Measurements from ENCODE around the gene CEP20. TPM values are rescaled to one million over a fixed set of nuclear protein-coding genes. Genes with fewer than 3 reads are reported as not detected.

CEP20 gene
- total RNA-seq, 1 experiment from 2014 or later, result 36.9 TPM

DNA sequence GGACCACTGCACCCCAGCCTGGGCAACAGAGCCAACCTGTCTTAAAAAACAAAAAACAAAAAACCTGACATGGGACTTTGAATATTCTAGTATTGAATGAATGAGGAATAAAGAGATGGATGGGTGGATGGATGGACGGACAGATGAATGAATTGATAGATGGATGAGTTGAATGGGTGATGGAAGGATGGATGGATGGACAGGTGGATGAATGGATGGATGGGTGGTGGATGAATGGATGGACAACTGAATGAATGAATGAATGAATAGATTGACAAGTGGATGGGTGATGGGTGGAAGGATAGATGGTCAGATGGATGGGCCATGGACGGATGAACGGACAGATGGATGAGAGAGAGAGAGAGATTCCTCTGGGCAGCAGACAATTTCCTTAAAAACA is 22.8 kb upstream of the CEP20 start:
- Histone ChIP-seq H3K4ac (ENCODE audit: low read depth, low read length) (no peak overlapping the region), H3K23me2 (ENCODE audit: insufficient read length, low read depth, low read length, poor library complexity, severe bottlenecking) (no peaks in the 10 kb centered on the region), H3K14ac (ENCODE audit: insufficient read depth, low read length) (no peak overlapping the region), H3K56ac (ENCODE audit: insufficient read length, low read depth, low read length) (no peak overlapping the region), H4K8ac (replicated peaks; ENCODE audit: insufficient read length, low read depth, low read length) (no peak overlapping the region), H4K5ac (ENCODE audit: insufficient read length, low read depth, low read length) (no peak overlapping the region), H2BK12ac (ENCODE audit: insufficient read length, low read depth, low read length) (no peak overlapping the region), H3K27me3 (ENCODE audit: insufficient read depth, low read length) (no peaks in the 10 kb centered on the region), H3K79me2 (ENCODE audit: insufficient read depth, low read length) (no peaks in the 10 kb centered on the region), H4K91ac (ENCODE audit: insufficient read length, low read depth, low read length) (no peak overlapping the region), H3K79me1 (ENCODE audit: insufficient read depth, low read depth, low read length, poor library complexity, severe bottlenecking) (no peaks in the 10 kb centered on the region), H3K9ac (ENCODE audit: extremely low read depth, insufficient read length, low read length) (no peak overlapping the region), H3K4me2 (ENCODE audit: insufficient read depth, insufficient read length, low read length) (no peak overlapping the region), H3K27ac (ENCODE audit: insufficient read length, low read depth, low read length) (no peak overlapping the region), H2BK15ac (ENCODE audit: low read depth, low read length) (no peak overlapping the region), H3K4me1 (ENCODE audit: insufficient read depth, low read length) (no peaks in the 10 kb centered on the region), H2BK5ac (ENCODE audit: insufficient read length, low read length) (no peak overlapping the region), H2BK20ac (ENCODE audit: low read depth, low read length, poor library complexity, severe bottlenecking) (no peak overlapping the region), H2AFZ (ENCODE audit: low read length) (no peak overlapping the region), H2AK5ac (ENCODE audit: insufficient read length, low read length) (no peak overlapping the region), H4K20me1 (ENCODE audit: control insufficient read depth, insufficient read depth, insufficient read length) (no peaks in the 10 kb centered on the region), H3T11ph (ENCODE audit: low read length) (no peak overlapping the region), H3K23ac (ENCODE audit: insufficient read length, low read depth, low read length) (no peak overlapping the region), H2BK120ac (ENCODE audit: low read depth, low read length, poor library complexity, severe bottlenecking) (no peak overlapping the region), H3K18ac (ENCODE audit: insufficient read length, low read depth, low read length) (no peak overlapping the region), H3K9me3 (ENCODE audit: control insufficient read depth, low read depth, low read length) (no peaks in the 10 kb centered on the region)
- WGBS (ENCODE audit: extremely low coverage, insufficient read length, low lambda C conversion rate), result 100% methylated on average over 1 of the region's 3 CpGs
- no peak overlapping the region for H3K4me3 Mint-ChIP-seq
- peaks cover 4 to 9% of the 10 kb centered on the region in 2 experiments; a peak in 3 of 4 replicates for H3K4me1 Mint-ChIP-seq
- no peaks in the 10 kb centered on the region; the same call in 1 of the 2 replicates for H3K27me3 Mint-ChIP-seq (ENCODE audit: low read depth)
- TF ChIP-seq, protein P1, sequence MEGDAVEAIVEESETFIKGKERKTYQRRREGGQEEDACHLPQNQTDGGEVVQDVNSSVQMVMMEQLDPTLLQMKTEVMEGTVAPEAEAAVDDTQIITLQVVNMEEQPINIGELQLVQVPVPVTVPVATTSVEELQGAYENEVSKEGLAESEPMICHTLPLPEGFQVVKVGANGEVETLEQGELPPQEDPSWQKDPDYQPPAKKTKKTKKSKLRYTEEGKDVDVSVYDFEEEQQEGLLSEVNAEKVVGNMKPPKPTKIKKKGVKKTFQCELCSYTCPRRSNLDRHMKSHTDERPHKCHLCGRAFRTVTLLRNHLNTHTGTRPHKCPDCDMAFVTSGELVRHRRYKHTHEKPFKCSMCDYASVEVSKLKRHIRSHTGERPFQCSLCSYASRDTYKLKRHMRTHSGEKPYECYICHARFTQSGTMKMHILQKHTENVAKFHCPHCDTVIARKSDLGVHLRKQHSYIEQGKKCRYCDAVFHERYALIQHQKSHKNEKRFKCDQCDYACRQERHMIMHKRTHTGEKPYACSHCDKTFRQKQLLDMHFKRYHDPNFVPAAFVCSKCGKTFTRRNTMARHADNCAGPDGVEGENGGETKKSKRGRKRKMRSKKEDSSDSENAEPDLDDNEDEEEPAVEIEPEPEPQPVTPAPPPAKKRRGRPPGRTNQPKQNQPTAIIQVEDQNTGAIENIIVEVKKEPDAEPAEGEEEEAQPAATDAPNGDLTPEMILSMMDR (conservative IDR thresholded peaks at IDR 0.05), result no peak
- no peaks in the 10 kb centered on the region for H3K36me3 Mint-ChIP-seq (ENCODE audit: insufficient read depth in 1 of 3, low read depth in 3 of 3)
- no peaks in the 10 kb centered on the region; a peak in 2 of 5 replicates for H3K9me3 Mint-ChIP-seq
- no peak overlapping the region for H3K27ac Mint-ChIP-seq
- DNase-seq, result no peak
